Activated CD4-positive, alpha-beta T cell treated with anti-CD3 and anti-CD28 coated beads for 36 hours (primary cell): ENCODE measurements around the gene NLRP3. TPM values are rescaled to one million over a fixed set of nuclear protein-coding genes. Genes with fewer than 3 reads are reported as not detected.
A peak's percentile ranks its signal among the peaks of the same experiment; 100 is the strongest.
"Not testable (repeated sequence)": the region's sequence is repeated elsewhere in the genome, so short reads cannot be mapped to it uniquely, and the experiment has no call there.

ENCODE experiments used
- ATAC-seq: fragments of 200-7000 bp; cut with Tn5 transposase; one replicate; pipeline ENCODE4 v1.10.0; 2021; ENCODE audit warnings: mild to moderate bottlenecking, moderate library complexity
- CTCF ChIA-PET: fragments of 350-600 bp; sonication (Branson Sonifier 250); formaldehyde crosslinking; loops from one replicate; lab custom pipeline; 2021; ENCODE audit warnings: antibody characterized with exemption; lab: Charles Lee
- POLR2A ChIA-PET: fragments of 350-600 bp; sonication (Branson Sonifier 250); formaldehyde crosslinking; loops from one replicate; lab custom pipeline; 2021; ENCODE audit warnings: antibody characterized with exemption, inconsistent platforms; lab: Charles Lee
- DNase-seq: peaks from one replicate; pipeline ENCODE4 v3.0.0-alpha.2; 2020
- H3K27ac Mint-ChIP-seq: one replicate; pipeline ENCODE4 v1.8.0; 2021; ENCODE audit warnings: mixed read lengths
- H3K27me3 Mint-ChIP-seq: one replicate; pipeline ENCODE4 v1.8.0; 2021; ENCODE audit warnings: mixed read lengths
- H3K36me3 Mint-ChIP-seq: one replicate; pipeline ENCODE4 v1.8.0; 2021; ENCODE audit warnings: low read depth, mixed read lengths
- H3K4me1 Mint-ChIP-seq: one replicate; pipeline ENCODE4 v1.8.0; 2021; ENCODE audit warnings: mixed read lengths
- H3K4me3 Mint-ChIP-seq: one replicate; pipeline ENCODE4 v1.8.0; 2021; ENCODE audit warnings: mild to moderate bottlenecking, moderate library complexity, mixed read lengths
- H3K9me3 Mint-ChIP-seq: one replicate; pipeline ENCODE4 v1.8.0; 2021; ENCODE audit warnings: low read depth, mixed read lengths
- intact Hi-C, 2 experiments: fragments of 100-400 bp; cut with DNase I in 1 of 2; cut with micrococcal nuclease in 1 of 2; formaldehyde crosslinking; loops; one replicate each; pipeline versions ENCODE4 v1.14.2 to v1.15.1; 2022 to 2024; cut with DNase I, micrococcal nuclease
- total RNA-seq, 2 experiments: library from RNA; stranded (reverse); gene quantifications; one replicate each; pipeline ENCODE4 v1.2.3, GENCODE V29; 2021

NLRP3 gene
- total RNA-seq, 2 experiments from 2014 or later, result 1.0 to 1.5 TPM

DNA sequence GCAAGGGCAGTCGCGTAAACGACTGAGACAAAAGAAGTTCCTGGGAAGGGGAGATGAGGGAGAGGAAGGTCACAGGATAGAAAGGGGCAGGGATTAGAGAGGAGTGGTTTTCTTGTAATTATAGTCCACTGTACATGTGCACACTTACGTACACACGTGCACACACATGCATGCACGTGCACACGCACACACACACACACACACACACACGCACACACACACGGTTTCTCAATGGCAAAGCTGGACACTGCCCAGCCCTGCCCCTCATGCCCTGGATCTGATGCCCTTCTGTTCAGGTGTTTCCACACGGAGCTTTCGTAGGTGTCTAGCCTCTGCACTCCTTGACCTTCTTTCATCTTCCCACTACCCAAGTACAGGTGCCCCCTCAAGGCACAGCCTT, 38.0 kb downstream of the NLRP3 start:
- DNase-seq, result no peak
- intact Hi-C loops, result no loop called here
- ChIA-PET POLR2A (no interaction called here), CTCF (interaction anchor here (0.6 kb wide), 1 partner anchor 34 kb away, joined by 4 read pairs; no protein-coding TSS in a partner anchor)
- H3K27me3 Mint-ChIP-seq, result peaks cover 11% of the 10 kb centered on the region
- peaks cover 4% of the 10 kb centered on the region for H3K4me1 Mint-ChIP-seq
- H3K36me3 Mint-ChIP-seq, result no peaks in the 10 kb centered on the region
- no peaks in the 10 kb centered on the region for H3K9me3 Mint-ChIP-seq
- H3K4me3 Mint-ChIP-seq, result no peak overlapping the region
- no peak overlapping the region for H3K27ac Mint-ChIP-seq
- ATAC-seq, result no peak

GRCh38 chr1:247456021-247456420, 40.0 kb downstream of the NLRP3 start:
- peaks cover 13% of the 10 kb centered on the region for H3K27me3 Mint-ChIP-seq
- DNase-seq (no peak), ATAC-seq (no peak)
- no peaks in the 10 kb centered on the region for H3K36me3 Mint-ChIP-seq
- peaks cover 4% of the 10 kb centered on the region for H3K4me1 Mint-ChIP-seq
- CTCF ChIA-PET, result no interaction called here
- H3K9me3 Mint-ChIP-seq, result no peaks in the 10 kb centered on the region
- no peak overlapping the region for H3K27ac Mint-ChIP-seq
- no peak overlapping the region for H3K4me3 Mint-ChIP-seq
- POLR2A ChIA-PET, result no interaction called here
- intact Hi-C loops, result no loop called here

DNA sequence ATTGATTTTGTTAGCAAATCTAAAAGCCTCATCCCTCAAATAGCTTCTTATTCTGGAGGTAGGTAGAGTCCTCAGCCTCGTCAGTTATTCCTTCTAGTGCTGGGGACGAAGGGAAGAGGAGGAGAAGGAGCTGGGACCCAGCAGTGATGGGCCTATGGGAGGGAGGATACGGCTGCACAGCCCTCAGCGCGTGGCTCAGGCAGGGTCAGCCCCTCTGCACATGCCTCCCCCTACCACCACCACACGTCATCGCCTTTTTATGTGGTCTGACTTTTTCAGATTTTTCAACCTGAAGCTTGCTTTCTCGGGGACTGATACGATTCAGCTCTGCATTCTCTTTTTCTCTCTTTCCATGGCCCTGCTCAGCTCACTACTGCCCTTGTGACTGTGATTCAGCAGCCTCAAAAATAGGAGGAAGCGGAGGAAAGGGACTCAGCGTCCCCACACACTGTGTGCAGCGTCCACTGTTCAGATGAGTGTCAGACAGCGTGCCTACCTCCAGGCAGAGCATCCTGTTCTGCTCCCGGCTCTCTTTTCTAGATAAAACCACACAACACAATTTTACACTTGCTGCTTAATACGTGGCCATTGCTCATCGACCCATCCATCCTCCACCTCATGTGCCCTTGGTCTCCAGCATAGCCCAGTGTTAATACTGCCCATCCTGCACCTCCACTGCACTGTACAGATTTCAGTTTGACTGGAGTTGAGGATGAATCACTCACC, 41.1 kb downstream of the NLRP3 start:
- ChIA-PET POLR2A (interaction anchor here (0.6 kb wide), 1 partner anchor 42 kb away, joined by 3 read pairs; no protein-coding TSS in a partner anchor), CTCF (no interaction called here)
- DNase-seq (no peak), ATAC-seq (peak; percentile 39)
- intact Hi-C loops, result no loop called here
- Mint-ChIP-seq H3K4me3 (no peak overlapping the region), H3K27ac (no peak overlapping the region), H3K9me3 (no peaks in the 10 kb centered on the region), H3K27me3 (peaks cover 13% of the 10 kb centered on the region), H3K36me3 (no peaks in the 10 kb centered on the region), H3K4me1 (peaks cover 4% of the 10 kb centered on the region)

DNA sequence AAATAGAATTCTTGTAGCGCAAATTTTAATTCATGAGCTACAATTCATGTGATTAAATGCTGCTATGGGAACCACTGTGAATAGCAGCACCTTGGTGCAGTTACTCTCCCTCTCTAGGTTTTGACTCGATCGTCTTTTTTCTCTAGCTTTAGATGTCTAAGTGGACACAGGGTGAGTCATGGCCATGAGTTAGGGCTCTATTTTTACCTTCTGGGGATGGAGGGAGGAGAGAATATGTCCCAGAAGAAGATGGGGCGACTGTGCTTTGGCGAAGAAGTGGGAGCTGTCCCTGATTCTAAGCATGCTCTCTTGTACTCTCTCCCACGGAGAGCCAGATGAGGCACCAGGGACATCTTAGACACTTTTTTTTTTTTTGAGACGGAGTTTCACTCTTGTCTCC, 43.5 kb downstream of the NLRP3 start:
- intact Hi-C loops, result no loop called here
- DNase-seq (no peak), ATAC-seq (no peak)
- ChIA-PET CTCF (interaction anchor here (1.3 kb wide), 1 partner anchor 77 kb away, joined by 3 read pairs; no protein-coding TSS in a partner anchor), POLR2A (no interaction called here)
- Mint-ChIP-seq H3K4me1 (peaks cover 4% of the 10 kb centered on the region), H3K27ac (no peak overlapping the region), H3K27me3 (peaks cover 13% of the 10 kb centered on the region), H3K36me3 (no peaks in the 10 kb centered on the region), H3K4me3 (no peak overlapping the region), H3K9me3 (no peaks in the 10 kb centered on the region)

DNA sequence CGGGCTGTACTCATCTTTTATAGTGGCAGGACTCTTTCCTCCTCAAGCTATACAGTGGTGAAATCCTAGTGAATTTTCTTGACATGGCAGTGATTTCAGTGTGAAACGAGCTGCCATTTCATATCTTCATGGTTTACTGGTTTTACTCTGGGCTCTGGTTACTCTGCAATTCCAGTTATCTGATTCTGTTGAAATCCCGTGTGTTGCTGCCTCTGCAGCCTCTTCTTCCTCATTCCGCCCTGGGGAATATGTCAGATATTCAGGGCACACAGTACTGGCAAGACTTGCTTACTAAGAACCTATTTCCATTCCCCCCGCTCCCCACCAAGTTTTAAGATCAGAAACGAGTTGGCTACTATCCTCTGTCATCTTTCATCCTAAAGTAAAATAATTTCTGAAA, 49.8 kb downstream of the NLRP3 start:
- no peak for DNase-seq
- ChIA-PET CTCF (no interaction called here), POLR2A (no interaction called here)
- intact Hi-C loops, result no loop called here
- Mint-ChIP-seq H3K4me1 (no peaks in the 10 kb centered on the region), H3K27ac (no peak overlapping the region), H3K36me3 (no peaks in the 10 kb centered on the region), H3K4me3 (no peak overlapping the region), H3K27me3 (peaks cover 6% of the 10 kb centered on the region), H3K9me3 (no peaks in the 10 kb centered on the region)
- ATAC-seq, result no peak

DNA sequence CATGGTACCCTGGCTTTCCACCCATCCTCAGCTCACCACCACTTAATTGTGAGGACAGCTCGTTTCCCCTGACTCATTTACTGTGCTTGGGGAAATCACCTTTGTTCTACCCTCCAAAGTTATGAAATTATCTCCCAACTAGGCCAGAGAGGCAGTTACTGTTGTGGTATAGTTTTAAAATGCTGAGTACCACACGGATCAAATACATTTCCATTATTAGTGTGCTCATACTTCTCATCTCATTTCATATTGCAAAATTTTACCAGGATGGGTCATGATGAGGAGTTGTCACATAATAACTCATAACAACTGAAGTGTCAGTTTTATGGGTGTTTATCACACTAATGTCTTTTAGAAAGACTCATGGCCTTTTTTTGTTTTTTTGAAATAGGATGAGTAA, 51.2 kb downstream of the NLRP3 start:
- intact Hi-C loops, result no loop called here
- POLR2A ChIA-PET, result no interaction called here
- peak; percentile 39 for ATAC-seq
- H3K9me3 Mint-ChIP-seq, result no peaks in the 10 kb centered on the region
- H3K36me3 Mint-ChIP-seq, result no peaks in the 10 kb centered on the region
- peaks cover 6% of the 10 kb centered on the region for H3K27me3 Mint-ChIP-seq
- CTCF ChIA-PET, result no interaction called here
- DNase-seq, result no peak
- H3K4me1 Mint-ChIP-seq, result no peaks in the 10 kb centered on the region
- no peak overlapping the region for H3K27ac Mint-ChIP-seq
- H3K4me3 Mint-ChIP-seq, result no peak overlapping the region

DNA sequence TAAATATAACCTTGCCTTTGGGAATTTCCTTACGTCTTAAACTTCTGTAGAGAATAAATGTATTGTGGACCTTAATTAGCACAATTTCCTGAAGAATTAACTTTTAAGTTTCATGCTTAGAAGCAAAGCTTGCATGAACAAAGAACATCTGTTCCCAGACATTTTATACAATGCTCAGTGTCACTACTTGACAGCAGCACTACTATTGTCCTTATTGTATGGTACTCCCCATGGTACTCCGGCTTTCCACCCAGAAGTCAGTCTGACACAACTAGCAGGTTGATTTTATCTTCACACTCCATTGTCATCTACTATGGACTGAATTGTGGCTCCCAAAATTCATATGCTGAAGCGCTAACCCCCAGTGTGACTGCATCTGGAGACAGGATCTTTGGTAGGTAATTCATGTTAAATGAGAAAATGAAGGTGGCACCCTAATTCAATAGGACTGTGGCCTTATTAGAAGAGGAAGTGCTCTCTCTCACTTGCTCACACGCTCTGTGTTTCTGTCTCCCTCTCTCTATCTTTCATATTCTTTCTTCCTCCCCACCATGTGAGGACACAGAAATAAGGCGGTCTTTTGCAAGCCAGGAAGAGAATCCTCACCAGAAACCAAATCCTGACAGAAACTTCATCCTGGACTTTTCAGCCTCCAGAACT, 52.6 kb downstream of the NLRP3 start:
- H3K4me1 Mint-ChIP-seq, result no peaks in the 10 kb centered on the region
- H3K27ac Mint-ChIP-seq, result no peak overlapping the region
- ChIA-PET POLR2A (no interaction called here), CTCF (no interaction called here)
- DNase-seq (no peak), ATAC-seq (no peak)
- H3K9me3 Mint-ChIP-seq, result no peaks in the 10 kb centered on the region
- intact Hi-C loops, result no loop called here
- H3K4me3 Mint-ChIP-seq, result no peak overlapping the region
- peaks cover 5% of the 10 kb centered on the region for H3K27me3 Mint-ChIP-seq
- no peaks in the 10 kb centered on the region for H3K36me3 Mint-ChIP-seq

GRCh38 chr1:247469141-247469535, 53.2 kb downstream of the NLRP3 start:
- Mint-ChIP-seq H3K27ac (no peak overlapping the region), H3K9me3 (no peaks in the 10 kb centered on the region), H3K27me3 (peaks cover 5% of the 10 kb centered on the region), H3K36me3 (no peaks in the 10 kb centered on the region), H3K4me1 (no peaks in the 10 kb centered on the region), H3K4me3 (no peak overlapping the region)
- ATAC-seq, result no peak
- CTCF ChIA-PET, result no interaction called here
- intact Hi-C loops, result no loop called here
- POLR2A ChIA-PET, result no interaction called here
- DNase-seq, result no peak

DNA sequence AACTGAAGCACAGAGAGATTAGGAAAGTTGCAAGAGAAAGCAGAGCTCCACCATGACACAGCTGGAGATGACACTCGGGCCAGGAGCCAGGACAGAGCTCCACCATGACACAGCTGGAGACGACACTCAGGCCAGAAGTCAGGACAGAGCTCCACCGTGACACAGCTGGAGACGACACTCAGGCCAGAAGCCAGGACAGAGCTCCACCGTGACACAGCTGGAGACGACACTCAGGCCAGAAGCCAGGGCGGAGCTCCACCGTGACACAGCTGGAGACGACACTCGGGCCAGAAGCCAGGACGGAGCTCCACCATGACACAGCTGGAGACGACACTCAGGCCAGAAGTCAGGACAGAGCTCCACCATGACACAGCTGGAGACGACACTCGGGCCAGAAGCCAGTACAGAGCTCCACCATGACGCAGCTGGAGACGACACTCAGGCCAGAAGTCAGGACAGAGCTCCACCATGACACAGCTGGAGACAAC, 55.0 kb downstream of the NLRP3 start:
- H3K4me1 Mint-ChIP-seq, H3K9me3 Mint-ChIP-seq, POLR2A ChIA-PET, DNase-seq, H3K27me3 Mint-ChIP-seq, ATAC-seq, intact Hi-C loops, H3K36me3 Mint-ChIP-seq, H3K4me3 Mint-ChIP-seq, H3K27ac Mint-ChIP-seq: not testable (repeated sequence)
- CTCF ChIA-PET, result interaction anchor here (1.1 kb wide), 1 partner anchor 39 kb away, joined by 3 read pairs; no protein-coding TSS in a partner anchor

GRCh38 chr1:247471445-247472016, 55.6 kb downstream of the NLRP3 start:
- DNase-seq (no peak), ATAC-seq (no peak)
- intact Hi-C loops, result no loop called here
- Mint-ChIP-seq H3K27me3 (peaks cover 5% of the 10 kb centered on the region), H3K4me3 (no peak overlapping the region), H3K36me3 (no peaks in the 10 kb centered on the region), H3K27ac (no peak overlapping the region), H3K9me3 (peaks cover 5% of the 10 kb centered on the region), H3K4me1 (no peaks in the 10 kb centered on the region)
- POLR2A ChIA-PET, result no interaction called here
- CTCF ChIA-PET, result interaction anchor here (1.1 to 1.2 kb wide), 2 partner anchors 17 to 39 kb away, joined by 3 read pairs; no protein-coding TSS in a partner anchor

- ATAC-seq, result no peak
- no peaks in the 10 kb centered on the region for H3K4me1 Mint-ChIP-seq
- H3K27ac Mint-ChIP-seq, result no peak overlapping the region
- peaks cover 5% of the 10 kb centered on the region for H3K9me3 Mint-ChIP-seq
- CTCF ChIA-PET, result interaction anchor here (1.1 to 1.2 kb wide), 2 partner anchors 16 to 40 kb away, joined by 3 read pairs; no protein-coding TSS in a partner anchor
- no peak for DNase-seq
- intact Hi-C loops, result no loop called here
- POLR2A ChIA-PET, result no interaction called here
- H3K36me3 Mint-ChIP-seq, result no peaks in the 10 kb centered on the region
- H3K27me3 Mint-ChIP-seq, result peaks cover 3% of the 10 kb centered on the region
- H3K4me3 Mint-ChIP-seq, result no peak overlapping the region
Measured at GRCh38 chr1:247472035-247472434, 56.1 kb downstream of the NLRP3 start.
